ENCODE measurements around the gene ACYP2. TPM values are rescaled to one million over a fixed set of nuclear protein-coding genes. Genes with fewer than 3 reads are reported as not detected.

The ACYP2 gene
- total RNA-seq, 1 donor from 2014 or later = 5.9 TPM

DNA sequence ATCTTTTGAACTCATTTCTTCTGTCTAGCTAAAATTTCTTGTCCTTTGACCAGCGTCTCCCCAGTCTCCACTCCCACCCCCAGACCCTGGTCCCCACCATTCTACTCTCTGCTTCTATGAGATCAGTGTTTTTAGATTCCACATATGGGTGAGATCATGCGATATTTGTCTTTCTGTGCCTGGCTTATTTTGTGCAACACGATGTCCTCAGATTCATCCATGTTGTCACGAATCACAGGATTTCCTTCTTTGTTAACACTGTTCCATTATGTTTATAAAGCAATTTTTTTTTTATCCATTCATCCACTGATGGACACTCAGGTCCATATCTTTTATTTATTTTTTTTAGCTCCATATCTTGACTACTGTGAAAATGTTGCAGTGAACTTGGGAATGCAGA lies 16.0 kb upstream of the ACYP2 start:
- H3K27me3 Mint-ChIP-seq (ENCODE audit: low read depth) = no peaks in the 10 kb centered on the region
- peaks cover 6% of the 10 kb centered on the region for H3K4me1 Mint-ChIP-seq
- peaks cover 2% of the 10 kb centered on the region for H3K9me3 Mint-ChIP-seq
- peaks cover 4% of the 10 kb centered on the region for H3K36me3 Mint-ChIP-seq (ENCODE audit: low read depth)
- no peak overlapping the region for H3K27ac Mint-ChIP-seq (ENCODE audit: unreplicated experiment)
- no peak for TF ChIP-seq CTCF (conservative IDR thresholded peaks at IDR 0.05)
- no peak for DNase-seq (ENCODE audit: low read depth, low spot score)
- no peak overlapping the region for H3K4me3 Mint-ChIP-seq

- no peak for DNase-seq (ENCODE audit: low read depth, low spot score)
- Mint-ChIP-seq H3K9me3 (peaks cover 2% of the 10 kb centered on the region), H3K4me1 (peaks cover 6% of the 10 kb centered on the region), H3K27ac (ENCODE audit: unreplicated experiment) (no peak overlapping the region), H3K4me3 (no peak overlapping the region), H3K27me3 (ENCODE audit: low read depth) (no peaks in the 10 kb centered on the region), H3K36me3 (ENCODE audit: low read depth) (peaks cover 4% of the 10 kb centered on the region)
- no peak for TF ChIP-seq CTCF (conservative IDR thresholded peaks at IDR 0.05)
Measured at GRCh38 chr2:54099829-54100585, 15.4 kb upstream of the ACYP2 start.

- Mint-ChIP-seq H3K4me1 (peaks cover 6% of the 10 kb centered on the region), H3K9me3 (peaks cover 2% of the 10 kb centered on the region), H3K27me3 (ENCODE audit: low read depth) (no peaks in the 10 kb centered on the region), H3K4me3 (no peak overlapping the region), H3K36me3 (ENCODE audit: low read depth) (peaks cover 4% of the 10 kb centered on the region), H3K27ac (ENCODE audit: unreplicated experiment) (no peak overlapping the region)
- DNase-seq (ENCODE audit: low read depth, low spot score) = no peak
- no peak for TF ChIP-seq CTCF (conservative IDR thresholded peaks at IDR 0.05)
Measured at GRCh38 chr2:54100772-54101171, 14.6 kb upstream of the ACYP2 start.

GRCh38 chr2:54103454-54104314 lies 11.7 kb upstream of the ACYP2 start:
- DNase-seq (ENCODE audit: low read depth, low spot score) = no peak
- Mint-ChIP-seq H3K4me1 (peaks cover 19% of the 10 kb centered on the region), H3K4me3 (no peak overlapping the region), H3K27me3 (ENCODE audit: low read depth) (no peaks in the 10 kb centered on the region), H3K27ac (ENCODE audit: unreplicated experiment) (no peak overlapping the region), H3K9me3 (no peaks in the 10 kb centered on the region), H3K36me3 (ENCODE audit: low read depth) (no peaks in the 10 kb centered on the region)
- TF ChIP-seq CTCF (conservative IDR thresholded peaks at IDR 0.05) = no peak

GRCh38 chr2:54106631-54107454 lies 8.6 kb upstream of the ACYP2 start:
- peak; percentile 84 for TF ChIP-seq CTCF (conservative IDR thresholded peaks at IDR 0.05)
- H3K9me3 Mint-ChIP-seq = no peaks in the 10 kb centered on the region
- DNase-seq (ENCODE audit: low read depth, low spot score) = peak; percentile 11
- H3K4me3 Mint-ChIP-seq = no peak overlapping the region
- H3K4me1 Mint-ChIP-seq = peaks cover 19% of the 10 kb centered on the region
- H3K36me3 Mint-ChIP-seq (ENCODE audit: low read depth) = no peaks in the 10 kb centered on the region
- no peak overlapping the region for H3K27ac Mint-ChIP-seq (ENCODE audit: unreplicated experiment)
- H3K27me3 Mint-ChIP-seq (ENCODE audit: low read depth) = no peaks in the 10 kb centered on the region

All from neural crest cell (in vitro differentiated cells).